HG03039 (cell line): ENCODE results near the gene PROSER3.
"Not testable (repeated sequence)": the region's sequence is repeated elsewhere in the genome, so short reads cannot be mapped to it uniquely, and the experiment has no call there.

ENCODE experiments used
- ATAC-seq: cut with Tn5 transposase; IDR thresholded peaks from one replicate; pipeline ENCODE4 v1.9.1; 2021; ENCODE audit warnings: mild to moderate bottlenecking, moderate library complexity; ENCODE audit not compliant: unreplicated experiment

The PROSER3 gene

GRCh38 chr19:35753634-35754369 lies 4.2 kb upstream of the PROSER3 start:
- no peak for ATAC-seq

GRCh38 chr19:35754370-35755130 lies 3.4 kb upstream of the PROSER3 start:
- ATAC-seq, result no peak

GRCh38 chr19:35755131-35755549 lies 2.8 kb upstream of the PROSER3 start:
- no peak for ATAC-seq

GRCh38 chr19:35755550-35756376 lies 2.2 kb upstream of the PROSER3 start:
- no peak for ATAC-seq

GRCh38 chr19:35756377-35757230 lies 1.4 kb upstream of the PROSER3 start, which contains the start of gene HSPB6:
HSPB6 (minus strand) TSS chr19:35757029; CDS start chr19:35757008, 21 bp downstream.
- no peak for ATAC-seq

- ATAC-seq, result no peak
Measured at GRCh38 chr19:35757231-35757748, 686 bp upstream of the PROSER3 start.

- no peak for ATAC-seq
Measured at GRCh38 chr19:35759697-35760096, 1.7 kb downstream of the PROSER3 start.

- ATAC-seq, result no peak
Measured at GRCh38 chr19:35760711-35761349, 2.9 kb downstream of the PROSER3 start.

DNA sequence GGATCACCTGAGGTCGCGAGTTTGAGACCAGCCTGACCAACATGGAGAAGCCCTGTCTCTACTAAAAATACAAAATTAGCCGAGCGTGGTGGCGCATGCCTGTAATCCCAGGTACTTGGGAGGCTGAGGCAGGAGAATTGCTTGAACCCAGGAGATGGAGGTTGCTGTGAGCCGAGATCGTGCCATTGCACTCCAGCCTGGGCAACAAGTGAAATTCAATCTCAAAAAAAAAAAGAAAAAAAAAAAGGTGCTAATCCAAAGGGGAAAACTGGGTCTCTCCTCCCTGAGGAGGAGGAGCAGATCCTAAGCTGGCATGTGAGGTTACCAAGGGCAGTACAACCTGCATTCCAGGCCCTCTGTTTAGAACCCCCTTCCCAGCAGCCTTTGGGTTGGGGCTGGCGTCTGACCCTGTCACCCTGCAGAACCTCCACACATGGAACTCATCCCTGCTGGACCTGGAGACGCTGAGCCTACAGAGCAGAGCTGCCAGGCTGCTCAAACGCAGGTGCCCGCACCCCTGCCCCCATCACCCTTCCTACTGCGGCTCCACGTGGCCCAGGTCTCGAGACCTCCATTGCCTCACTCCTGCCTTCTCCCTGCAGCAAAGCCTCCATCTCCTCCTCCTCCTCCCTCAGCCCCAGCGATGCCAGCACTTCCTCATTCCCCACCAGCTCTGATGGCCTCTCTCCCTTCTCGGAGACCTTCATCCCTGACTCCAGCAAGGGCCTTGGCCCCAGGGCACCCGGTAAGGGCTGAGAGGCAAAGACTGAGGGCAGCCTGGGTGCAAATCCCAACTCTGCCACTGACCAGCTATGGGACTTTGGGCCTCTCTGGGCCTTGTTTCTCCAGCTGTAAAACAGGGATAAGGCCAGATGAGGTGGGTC lies 6.7 kb downstream of the PROSER3 start:
- ATAC-seq, result no peak

DNA sequence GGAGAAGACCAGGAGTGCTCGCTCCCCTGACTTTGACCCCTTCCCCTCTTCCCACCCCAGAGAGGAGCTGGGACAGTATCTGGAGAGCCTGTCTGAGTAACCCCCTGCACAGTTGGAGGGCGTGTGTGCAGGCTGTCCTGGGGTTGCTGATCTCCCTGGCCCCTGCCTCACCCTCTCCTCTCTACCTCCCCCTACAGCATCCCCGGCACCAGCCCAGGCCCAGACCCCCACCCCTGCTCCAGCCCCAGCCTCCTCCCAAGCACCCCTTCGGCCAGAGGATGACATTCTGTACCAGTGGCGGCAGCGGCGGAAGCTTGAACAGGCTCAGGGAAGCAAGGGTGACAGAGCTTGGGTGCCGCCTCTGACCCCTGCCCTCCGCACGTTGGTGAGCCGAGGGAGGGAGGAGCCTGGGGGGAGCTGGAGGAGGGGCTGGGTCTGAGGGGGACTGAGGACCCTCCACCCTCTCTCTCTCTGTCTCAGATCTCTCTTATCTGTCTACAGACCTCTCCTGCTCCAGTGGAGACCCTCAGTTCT lies 8.7 kb downstream of the PROSER3 start:
- no peak for ATAC-seq

DNA sequence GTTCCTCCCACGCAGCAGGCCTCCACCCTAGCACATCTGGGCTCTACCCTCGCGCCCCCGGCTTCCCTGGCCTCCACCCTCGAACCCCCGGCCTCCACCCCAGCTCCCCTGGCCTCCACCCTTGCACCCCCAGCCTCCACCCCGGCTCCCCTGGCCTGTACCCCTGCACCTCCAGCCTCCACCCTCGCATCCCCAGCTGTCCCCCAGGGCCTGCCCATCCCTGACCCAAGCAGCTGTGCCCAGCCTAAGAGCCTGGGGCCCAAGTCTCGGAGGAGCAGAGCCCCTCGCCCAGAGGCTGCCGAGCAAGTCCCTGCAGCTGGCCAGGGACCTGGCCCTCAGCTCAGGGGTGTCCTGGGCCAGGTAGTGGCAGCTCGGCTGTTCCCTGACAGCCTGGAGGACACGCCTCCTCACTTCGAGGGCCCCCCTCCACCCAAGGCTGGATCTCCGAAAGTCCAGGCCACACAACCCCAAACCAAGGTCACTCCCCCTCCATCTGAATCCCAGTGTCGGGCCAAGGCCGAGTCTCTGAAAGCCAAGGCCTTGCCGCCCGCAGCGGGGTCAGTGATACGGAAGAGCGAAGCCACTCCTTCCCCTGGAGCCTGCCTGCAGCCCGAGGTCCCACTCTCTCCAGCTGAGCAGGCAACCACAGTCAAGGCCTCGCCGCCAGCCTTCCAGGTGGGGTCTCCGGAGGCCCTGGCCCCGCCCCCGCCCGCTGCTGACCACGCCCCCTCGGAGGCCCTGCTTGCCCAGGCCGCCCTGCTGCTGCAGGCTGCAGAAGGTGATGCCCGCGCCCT lies 9.5 kb downstream of the PROSER3 start:
- ATAC-seq, result no peak

DNA sequence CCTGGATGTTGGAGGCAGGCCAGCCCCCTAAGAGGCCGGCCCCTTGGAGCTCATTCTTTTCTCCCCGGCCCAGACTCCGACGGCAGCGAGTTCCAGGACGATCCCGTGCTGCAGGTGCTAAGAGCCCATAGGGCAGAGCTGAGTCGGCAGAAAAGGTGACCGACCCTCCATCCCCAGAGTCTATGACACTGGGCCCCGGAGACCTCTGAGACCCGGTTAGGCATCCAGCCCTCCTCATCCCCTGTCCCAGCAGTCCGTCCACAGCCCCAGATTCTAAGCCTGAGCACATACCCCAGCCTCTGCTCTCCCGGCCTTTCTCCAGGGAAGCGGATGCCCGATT lies 10.1 kb downstream of the PROSER3 start:
- no peak for ATAC-seq

DNA sequence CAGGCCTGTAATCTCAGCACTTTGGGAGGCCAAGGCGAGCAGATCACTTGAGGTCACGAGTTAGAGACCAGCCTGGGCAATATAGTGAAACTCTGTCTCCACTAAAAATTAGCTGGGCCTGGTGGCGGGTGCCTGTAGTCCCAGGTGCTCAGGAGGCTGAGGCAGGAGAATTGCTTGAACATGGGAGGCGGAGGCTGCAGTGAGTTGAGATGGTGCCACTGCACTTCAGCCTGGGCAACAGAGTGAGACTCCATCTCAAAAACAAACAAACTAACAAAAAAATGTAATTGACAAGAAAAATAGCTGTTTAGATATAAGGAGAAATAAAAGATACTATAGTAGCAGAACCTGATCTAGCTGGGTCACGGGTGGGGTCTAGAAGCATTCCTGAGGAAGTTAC lies 14.4 kb downstream of the PROSER3 start:
- ATAC-seq, result not testable (repeated sequence)

GRCh38 chr19:35773020-35773806 lies 15.2 kb downstream of the PROSER3 start:
- no peak for ATAC-seq

DNA sequence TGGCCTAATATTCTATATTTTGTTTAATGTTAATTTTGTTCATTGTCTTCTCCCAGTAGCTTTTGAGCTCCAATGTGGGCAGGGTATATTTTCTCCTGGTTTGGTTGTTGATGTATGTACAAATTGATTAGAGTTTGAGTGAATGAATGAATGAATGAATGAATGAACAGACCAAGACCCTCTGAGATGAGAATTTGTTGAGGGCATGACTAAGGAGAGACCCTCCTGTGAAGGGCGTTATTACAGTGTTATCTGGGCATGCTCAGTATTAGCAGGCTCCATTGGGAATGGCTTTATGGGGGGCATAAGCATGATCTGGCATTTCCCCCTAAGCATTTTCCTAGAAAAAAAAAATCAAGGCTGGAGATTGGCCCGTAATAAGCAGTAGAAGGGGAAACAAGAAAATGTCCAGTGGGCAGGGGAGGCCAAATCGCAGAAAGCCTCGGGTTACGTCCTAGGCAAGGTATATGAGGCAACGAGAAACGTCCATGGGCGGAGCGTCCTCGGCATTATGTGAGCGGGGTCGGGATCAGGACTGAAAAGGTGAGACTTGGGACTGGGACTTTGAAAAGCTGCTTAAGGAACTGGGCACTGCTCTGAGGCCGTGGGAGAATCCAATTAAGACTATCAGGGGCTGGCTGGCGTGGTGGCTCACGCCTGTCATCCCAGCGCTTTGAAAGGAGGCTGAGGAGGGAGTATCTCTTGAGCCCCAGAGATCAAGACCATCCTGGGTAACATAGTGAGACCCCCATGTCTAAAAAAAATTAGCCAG lies 16.5 kb downstream of the PROSER3 start:
- no peak for ATAC-seq

- ATAC-seq, result no peak
Measured at GRCh38 chr19:35775046-35775297, 17.0 kb downstream of the PROSER3 start.
